Fibroblast of pulmonary artery (primary cell): ENCODE measurements around the gene PDE9A.

Experiments used
- DNase-seq: peaks from one replicate; pipeline ENCODE4 v3.0.0-alpha.2; 2010; ENCODE audit warnings: low read depth
- H3K4me3 ChIP-seq: replicated peaks from 2 replicates; pipeline ENCODE4 v1.5.1; 2011; ENCODE audit warnings: low read depth, mild to moderate bottlenecking, control low read depth, low read length, moderate library complexity
- TF ChIP-seq, protein P1 (sequence below): IDR thresholded peaks from 2 replicates; pipeline ENCODE4 v1.5.1; 2011; ENCODE audit warnings: mild to moderate bottlenecking, control low read depth, low read length, inconsistent platforms; ENCODE audit errors: missing control alignments

PDE9A gene

DNA sequence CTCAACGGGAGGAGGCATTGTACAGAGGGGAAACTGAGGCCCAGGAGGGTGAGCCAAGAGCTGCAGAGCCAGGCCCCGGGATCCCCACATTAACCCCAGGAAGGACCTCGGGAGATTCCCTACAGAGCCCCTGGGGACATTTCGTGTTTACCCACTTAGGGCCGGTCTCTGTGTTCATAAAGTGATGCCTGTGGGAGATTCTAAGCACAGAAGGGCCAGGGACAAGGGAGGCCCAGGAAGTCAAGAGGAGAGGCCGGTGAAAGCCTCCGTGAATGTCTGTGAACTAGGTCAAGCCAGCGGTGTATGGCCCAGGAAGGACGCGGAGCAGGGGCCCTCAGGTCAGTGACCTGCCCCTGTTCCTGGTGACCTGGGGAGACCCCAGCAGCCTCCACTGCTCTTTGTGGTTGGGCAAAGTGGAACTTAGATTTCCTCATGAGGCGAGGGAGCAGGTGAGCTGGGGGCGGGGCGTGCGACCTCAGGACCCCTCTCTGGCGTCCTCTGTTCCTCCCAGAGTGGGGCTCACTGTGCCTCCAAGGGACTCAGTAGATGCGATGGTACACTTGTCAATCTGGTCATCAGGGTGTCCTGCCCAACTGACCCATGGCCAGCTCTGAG lies 34.9 kb downstream of the PDE9A start:
- no peak for DNase-seq
- H3K4me3 ChIP-seq, result no peak overlapping the region
- TF ChIP-seq, protein P1, sequence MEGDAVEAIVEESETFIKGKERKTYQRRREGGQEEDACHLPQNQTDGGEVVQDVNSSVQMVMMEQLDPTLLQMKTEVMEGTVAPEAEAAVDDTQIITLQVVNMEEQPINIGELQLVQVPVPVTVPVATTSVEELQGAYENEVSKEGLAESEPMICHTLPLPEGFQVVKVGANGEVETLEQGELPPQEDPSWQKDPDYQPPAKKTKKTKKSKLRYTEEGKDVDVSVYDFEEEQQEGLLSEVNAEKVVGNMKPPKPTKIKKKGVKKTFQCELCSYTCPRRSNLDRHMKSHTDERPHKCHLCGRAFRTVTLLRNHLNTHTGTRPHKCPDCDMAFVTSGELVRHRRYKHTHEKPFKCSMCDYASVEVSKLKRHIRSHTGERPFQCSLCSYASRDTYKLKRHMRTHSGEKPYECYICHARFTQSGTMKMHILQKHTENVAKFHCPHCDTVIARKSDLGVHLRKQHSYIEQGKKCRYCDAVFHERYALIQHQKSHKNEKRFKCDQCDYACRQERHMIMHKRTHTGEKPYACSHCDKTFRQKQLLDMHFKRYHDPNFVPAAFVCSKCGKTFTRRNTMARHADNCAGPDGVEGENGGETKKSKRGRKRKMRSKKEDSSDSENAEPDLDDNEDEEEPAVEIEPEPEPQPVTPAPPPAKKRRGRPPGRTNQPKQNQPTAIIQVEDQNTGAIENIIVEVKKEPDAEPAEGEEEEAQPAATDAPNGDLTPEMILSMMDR, result no peak

- no peak overlapping the region for H3K4me3 ChIP-seq
- DNase-seq, result no peak
- TF ChIP-seq, protein P1, result no peak
Observed at GRCh38 chr21:42688841-42689371, 35.5 kb downstream of the PDE9A start.

DNA sequence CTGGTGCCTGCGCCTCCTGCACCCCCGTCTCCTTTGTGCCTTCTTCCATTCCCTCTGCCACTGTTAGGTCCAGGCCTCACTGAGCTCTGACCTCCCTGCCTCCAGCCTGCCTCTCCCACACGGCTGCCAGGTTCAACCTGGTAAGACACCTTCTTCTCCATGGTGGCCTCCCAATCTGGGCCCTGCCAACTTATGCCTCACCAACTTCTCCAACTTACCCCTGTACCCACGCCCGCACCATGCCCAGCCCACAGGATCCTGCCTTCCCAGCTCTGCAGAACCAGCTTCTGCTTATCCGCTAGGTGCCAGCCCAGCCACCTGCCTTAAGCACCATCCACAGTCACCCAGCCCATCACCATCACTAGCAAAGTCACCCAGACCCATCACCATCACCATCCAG lies 37.2 kb downstream of the PDE9A start:
- TF ChIP-seq, protein P1, result no peak
- no peak for DNase-seq
- no peak overlapping the region for H3K4me3 ChIP-seq

DNA sequence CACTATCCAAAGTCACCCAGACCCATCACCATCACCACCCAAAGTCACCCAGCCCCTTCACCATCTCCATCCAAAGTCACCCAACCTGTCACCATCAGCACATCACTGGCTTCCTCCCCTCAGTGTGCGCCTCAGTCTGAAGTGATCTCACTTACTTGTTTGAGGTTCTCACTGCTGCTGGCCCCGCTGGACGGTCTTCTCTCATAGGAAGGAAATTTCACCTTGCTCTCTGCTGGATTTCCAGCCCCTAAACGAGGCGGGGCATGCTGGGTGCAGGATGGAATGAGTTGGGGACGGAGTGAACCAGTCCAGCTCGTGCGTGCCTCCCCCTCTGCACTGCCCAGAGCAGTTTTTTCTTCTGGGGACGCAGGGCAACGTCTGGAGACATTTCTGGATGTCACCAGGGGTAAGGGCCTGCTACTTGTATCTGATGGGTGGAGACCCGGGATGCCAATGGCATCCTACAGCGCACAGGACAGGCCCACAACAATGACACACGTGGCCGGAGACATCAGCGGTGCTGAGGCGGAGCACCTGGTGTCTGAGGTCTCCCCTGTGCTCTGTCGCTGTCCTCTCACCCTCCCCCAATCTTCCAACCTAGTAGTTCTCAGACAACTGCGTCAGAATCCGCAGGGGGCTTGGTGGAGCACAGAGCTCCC lies 38.6 kb downstream of the PDE9A start:
- no peak for DNase-seq
- no peak overlapping the region for H3K4me3 ChIP-seq
- TF ChIP-seq, protein P1, result no peak

DNA sequence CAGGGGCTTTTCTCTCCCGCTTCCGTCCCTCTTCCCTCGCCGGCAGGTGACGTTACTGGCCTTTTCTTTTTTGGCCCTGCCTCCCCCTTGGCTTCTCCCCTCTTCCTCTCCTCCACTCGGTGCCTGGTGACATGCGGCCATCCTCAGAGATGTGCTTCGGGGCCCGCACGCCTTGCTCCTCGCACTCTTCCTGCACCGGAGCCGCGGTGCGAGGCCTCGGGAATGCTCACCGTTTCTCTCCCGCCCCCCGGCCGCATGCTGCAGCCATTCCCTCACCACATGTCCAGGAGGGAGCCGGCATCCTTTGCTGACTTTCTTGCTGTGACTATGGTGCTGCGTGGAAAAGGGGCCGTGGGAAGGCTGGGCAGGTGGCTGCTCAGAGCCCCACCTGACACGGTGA lies 39.3 kb downstream of the PDE9A start:
- DNase-seq, result no peak
- H3K4me3 ChIP-seq, result no peak overlapping the region
- TF ChIP-seq, protein P1, result no peak

GRCh38 chr21:42694751-42695696 lies 41.6 kb downstream of the PDE9A start:
- TF ChIP-seq, protein P1, result no peak
- DNase-seq, result no peak
- H3K4me3 ChIP-seq, result no peak overlapping the region
